GM12878 (cell line): ENCODE data around the gene NRN1L. TPM values are rescaled to one million over a fixed set of nuclear protein-coding genes. Genes with fewer than 3 reads are reported as not detected.

Experiments
- ATAC-seq: fragments of 200-7000 bp; cut with Tn5 transposase; 3 replicates; pipeline ENCODE4 v1.9.1; 2020; ENCODE audit warnings: mild to moderate bottlenecking, moderate library complexity
- BruUV-seq: library from RNA; stranded (reverse); fragments of 400-500 nt; replicated peaks from 2 replicates; lab custom pipeline; 2021; lab: Mats Ljungman, UMichigan
- CTCF ChIA-PET: fragments of 300-600 bp; sonication (Branson Sonifier 250); formaldehyde crosslinking; extraction: SDS; loops from one replicate; lab custom pipeline; 2021; ENCODE audit warnings: inconsistent platforms; lab: Yijun Ruan, JAX
- POLR2A ChIA-PET: fragments of 350-600 bp; formaldehyde crosslinking; extraction: SDS; loops from one replicate; lab custom pipeline; 2021; ENCODE audit warnings: inconsistent platforms; lab: Charles Lee
- RAD21 ChIA-PET: fragments of 300-600 bp; sonication (Branson Sonifier 250); formaldehyde crosslinking; loops from one replicate; lab custom pipeline; 2023; ENCODE audit warnings: antibody characterized with exemption; ENCODE audit not compliant: unreplicated experiment; lab: Charles Lee
- SMC1A ChIA-PET: fragments of 300-600 bp; sonication (Branson Sonifier 250); formaldehyde crosslinking; loops from one replicate; lab custom pipeline; 2023; ENCODE audit not compliant: unreplicated experiment, uncharacterized antibody; lab: Charles Lee
- DNase-seq: peaks from one replicate; pipeline ENCODE4 v3.0.0-alpha.2; 2011; ENCODE audit warnings: low read depth, low spot score
- FAIRE-seq: peaks from 3 replicates; lab custom pipeline; 2011; peaks lifted over from hg19 to GRCh38; lab: Jason Lieb, UNC
- H2AFZ ChIP-seq: 2 replicates; pipeline ENCODE4 v1.6.0; 2011; ENCODE audit warnings: low read depth, low read length, control low read depth; ENCODE audit not compliant: control insufficient read depth
- H3K27ac ChIP-seq: 2 replicates; pipeline ENCODE4 v1.5.1; 2011; ENCODE audit warnings: control low read depth; ENCODE audit not compliant: control insufficient read depth, insufficient read depth
- H3K27me3 ChIP-seq, 2 experiments: replicated peaks in 1 of 2; 2 replicates each; pipeline versions ENCODE4 v1.6.0 to v1.6.1; 2011; ENCODE audit warnings: low read length in 1 of 2; ENCODE audit not compliant: control insufficient read depth in 2 of 2, insufficient read depth in 2 of 2
- H3K36me3 ChIP-seq, 2 experiments: 2 replicates each; pipeline ENCODE4 v1.5.1; 2011; ENCODE audit warnings: low read length in 1 of 2; ENCODE audit not compliant: control insufficient read depth in 2 of 2, insufficient read depth in 2 of 2
- H3K4me1 ChIP-seq: 2 replicates; pipeline ENCODE4 v1.6.1; 2011; ENCODE audit warnings: mild to moderate bottlenecking, low read length, moderate library complexity, mixed read lengths; ENCODE audit not compliant: control insufficient read depth, insufficient read depth
- H3K4me2 ChIP-seq: 2 replicates; pipeline ENCODE4 v1.6.0; 2011; ENCODE audit warnings: control low read depth; ENCODE audit not compliant: control insufficient read depth, insufficient read depth
- H3K4me3 ChIP-seq: fragments of 200-600 bp; sonication (generic); 2 replicates; pipeline ENCODE4 v1.5.1; 2016
- H3K79me2 ChIP-seq: 2 replicates; pipeline ENCODE4 v1.6.0; 2011; ENCODE audit warnings: low read length; ENCODE audit not compliant: control insufficient read depth, insufficient read depth
- H3K9ac ChIP-seq: 2 replicates; pipeline ENCODE4 v1.8.0; 2011; ENCODE audit warnings: low read length, control low read depth, mixed read lengths; ENCODE audit not compliant: control insufficient read depth, insufficient read depth
- H3K9me3 ChIP-seq: replicated peaks from 3 replicates; pipeline ENCODE4 v1.5.1; 2011; ENCODE audit warnings: mild to moderate bottlenecking, low read length; ENCODE audit not compliant: control insufficient read depth, insufficient read depth
- H4K20me1 ChIP-seq: 2 replicates; pipeline ENCODE4 v1.6.0; 2011; ENCODE audit not compliant: control insufficient read depth, insufficient read depth
- BACH1 ChIP-seq: fragments of 450-650 bp; IDR thresholded peaks from 2 replicates; pipeline ENCODE4 v1.6.1; 2017; ENCODE audit warnings: mild to moderate bottlenecking, borderline replicate concordance
- CREB1 ChIP-seq: IDR thresholded peaks from 2 replicates; pipeline ENCODE4 v1.6.1; 2012; ENCODE audit warnings: low read depth, mild to moderate bottlenecking, inconsistent platforms
- CUX1 ChIP-seq: IDR thresholded peaks from 2 replicates; pipeline ENCODE4 v1.6.1; 2012; ENCODE audit warnings: improper control_type of control experiment, low read depth, low read length; ENCODE audit not compliant: insufficient replicate concordance
- HDAC2 ChIP-seq: fragments of 200-600 bp; sonication (generic); IDR thresholded peaks from 2 replicates; pipeline ENCODE4 v1.6.1; 2017
- IRF3 ChIP-seq: fragments of 450-650 bp; IDR thresholded peaks from 2 replicates; pipeline ENCODE4 v1.6.1; 2014; ENCODE audit warnings: mild to moderate bottlenecking
- MEF2A ChIP-seq: IDR thresholded peaks from 2 replicates; pipeline ENCODE4 v1.6.1; 2011; ENCODE audit warnings: low read depth, mild to moderate bottlenecking, low read length, moderate library complexity; ENCODE audit not compliant: insufficient read depth
- NR2F1 ChIP-seq: fragments of 450-650 bp; conservative IDR thresholded peaks from 2 replicates; pipeline ENCODE4 v1.6.1; 2017; ENCODE audit warnings: mild to moderate bottlenecking
- SMAD5 ChIP-seq: IDR thresholded peaks from 2 replicates; pipeline ENCODE4 v1.6.1; 2016; ENCODE audit warnings: antibody characterized with exemption, low read depth
- STAT1 ChIP-seq: fragments of 450-650 bp; conservative IDR thresholded peaks from 2 replicates; pipeline ENCODE4 v1.6.1; 2014; ENCODE audit warnings: antibody characterized with exemption, mild to moderate bottlenecking
- WGBS: methylation state at CpG from one replicate; pipeline ENCODE4 v1.1.6; 2016; ENCODE audit warnings: low lambda C conversion rate; ENCODE audit not compliant: insufficient replicate concordance, insufficient coverage; ENCODE audit errors: missing lambda C conversion rate; 5-methylcytosine and 5-hydroxymethylcytosine counted together
- in situ Hi-C: fragments of 300-500 bp; cut with MboI; formaldehyde crosslinking; loops from 9 replicates; pipeline ENCODE4 v1.14.3; 2018; ENCODE audit warnings: mixed read lengths
- intact Hi-C: fragments of 100-400 bp; cut with micrococcal nuclease; formaldehyde crosslinking; loops from one replicate; pipeline ENCODE4 v1.14.2; 2022; ENCODE audit not compliant: unreplicated experiment
- polyA plus RNA-seq, 11 experiments: library from polyadenylated mRNA; depleted of rRNA in 4 of 11; unstranded in 6 of 11; stranded (reverse) in 5 of 11; fragments of >200 nt; fragmentation: Nextera tagmentation in 4 of 11; fragmentation: Illumina TruSeq in 1 of 11; extraction: Ambion mirVana in 4 of 11; extraction: Trizol in 1 of 11; gene quantifications; 1 replicate in 1 of 11; 2 replicates in 10 of 11; pipeline versions ENCODE4 v1.2.1 to v1.2.3, GENCODE V29; 2011 to 2016; ENCODE audit warnings: inconsistent platforms in 2 of 11, missing spikeins in 2 of 11, low read depth in 1 of 11
- total RNA-seq, 4 experiments: library from RNA; depleted of rRNA in 3 of 4; stranded (reverse); fragments of >200 nt in 3 of 4; fragmentation: Illumina TruSeq in 1 of 4; extraction: Trizol in 1 of 4; gene quantifications; 2 replicates each; pipeline versions ENCODE4 v1.2.1 to v1.2.3, GENCODE V29; 2013 to 2021
- TF ChIP-seq, protein P1 (sequence below): IDR thresholded peaks from 2 replicates; pipeline ENCODE4 v1.6.1; 2012; ENCODE audit warnings: low read depth, low read length, improper control_type of control experiment

NRN1L gene
- total and polyA plus RNA-seq, 10 of the 15 experiments (the other 5 are each of a cell fraction or from before 2014, with no cell fraction given), result 0.11 to 0.99 (median 0.28) TPM; not detected in 3

DNA sequence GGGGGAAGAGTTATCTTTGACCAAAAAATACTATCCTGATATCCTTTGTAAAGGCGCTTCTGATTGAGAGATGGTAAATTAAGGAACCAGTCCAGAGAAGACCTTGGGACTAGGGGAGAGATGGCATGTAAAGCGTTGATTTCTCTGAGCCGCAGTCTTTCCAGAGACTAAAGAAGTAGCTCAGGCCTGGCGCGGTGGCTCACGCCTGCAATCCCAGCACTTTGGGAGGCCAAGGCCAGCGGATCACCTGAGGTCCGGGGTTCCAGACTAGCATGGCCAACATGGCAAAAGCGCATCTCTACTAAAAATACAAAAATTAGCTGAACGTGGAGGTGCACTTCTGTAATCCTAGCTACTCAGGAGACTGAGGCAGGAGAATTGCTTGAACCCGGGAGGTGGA is 36.6 kb upstream of the NRN1L start:
- in situ Hi-C loops, result no loop called here
- H3K79me2 ChIP-seq, result peaks cover 66% of the 10 kb centered on the region
- FAIRE-seq, result no peak
- peak overlapping the region; percentile 84 for H3K4me3 ChIP-seq
- intact Hi-C loops, result no loop called here
- H3K36me3 ChIP-seq, result peaks cover 0 to 7% of the 10 kb centered on the region in 2 experiments; a peak in 2 of 4 replicates
- 97% methylated on average over 11 of the region's 11 CpGs for WGBS
- no peaks in the 10 kb centered on the region for H4K20me1 ChIP-seq
- DNase-seq, result no peak
- H3K9me3 ChIP-seq, result no peaks in the 10 kb centered on the region
- H3K4me1 ChIP-seq, result peaks cover 26% of the 10 kb centered on the region
- no TSS peak for BruUV-seq
- H3K9ac ChIP-seq, result peak overlapping the region; percentile 77
- peak overlapping the region; percentile 81; the same call in 1 of the 2 replicates for H3K27ac ChIP-seq
- ChIA-PET CTCF (interaction anchor here (0.6 to 1.3 kb wide), 3 partner anchors 9 to 36 kb away, joined by 3 to 5 read pairs (median 4); no protein-coding TSS in a partner anchor), POLR2A (interaction anchor here (1.0 to 1.2 kb wide), 2 partner anchors 14 to 33 kb away, joined by 3 read pairs; no protein-coding TSS in a partner anchor), SMC1A (interaction anchor here (1.1 to 1.2 kb wide), 2 partner anchors 15 to 23 kb away, joined by 3 read pairs; no protein-coding TSS in a partner anchor), RAD21 (interaction anchor here (1.4 to 1.5 kb wide), 2 partner anchors 35 to 42 kb away, joined by 3 to 5 read pairs; partner anchors contain the start of genes RANBP10 and TSNAXIP1)
- no peak for ATAC-seq
- TF ChIP-seq MEF2A, result no peak
- TF ChIP-seq HDAC2, result no peak
- TF ChIP-seq CREB1, result no peak
- no peak for TF ChIP-seq NR2F1
- no peak for TF ChIP-seq STAT1
- TF ChIP-seq IRF3, result no peak
- no peaks in the 10 kb centered on the region for H3K27me3 ChIP-seq
- no peak overlapping the region for H2AFZ ChIP-seq
- peak overlapping the region; percentile 90 for H3K4me2 ChIP-seq

DNA sequence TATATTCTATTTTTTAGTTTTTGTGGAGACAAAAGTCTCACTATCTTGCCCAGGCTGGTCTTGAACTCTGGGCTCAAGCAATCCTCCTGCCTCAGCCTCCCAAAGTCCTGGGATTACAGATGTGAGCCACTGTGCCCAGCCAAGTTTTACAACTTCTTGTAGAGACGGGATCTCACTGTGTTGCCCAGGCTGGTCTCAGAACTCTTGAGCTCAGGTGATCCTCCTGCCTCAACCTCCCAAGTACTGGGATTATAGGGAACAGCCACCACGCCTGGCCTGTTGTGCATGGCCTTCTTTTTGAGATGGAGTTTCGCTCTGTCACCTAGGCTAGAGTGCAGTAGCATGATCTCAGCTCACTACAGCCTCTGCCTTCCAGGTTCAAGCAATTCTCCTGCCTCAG is 31.0 kb upstream of the NRN1L start:
- no peak overlapping the region for H3K4me3 ChIP-seq
- ChIA-PET RAD21 (no interaction called here), SMC1A (interaction anchor here (0.5 kb wide), 1 partner anchor 385 kb away, joined by 3 read pairs; no protein-coding TSS in a partner anchor), POLR2A (no interaction called here), CTCF (interaction anchor here (0.6 kb wide), 1 partner anchor 148 kb away, joined by 3 read pairs; no protein-coding TSS in a partner anchor)
- H3K36me3 ChIP-seq, result peaks cover 0 to 5% of the 10 kb centered on the region in 2 experiments; a peak in 2 of 4 replicates
- H3K27ac ChIP-seq, result no peak overlapping the region
- H3K4me1 ChIP-seq, result no peaks in the 10 kb centered on the region
- intact Hi-C loops (no loop called here), in situ Hi-C loops (no loop called here)
- WGBS, result 100% methylated on average over 3 of the region's 3 CpGs
- H3K9ac ChIP-seq, result no peak overlapping the region
- H2AFZ ChIP-seq, result no peak overlapping the region
- no peak for DNase-seq
- no peak overlapping the region for H3K4me2 ChIP-seq
- BruUV-seq, result no TSS peak
- ATAC-seq, result no peak
- H3K9me3 ChIP-seq, result no peaks in the 10 kb centered on the region
- no peaks in the 10 kb centered on the region for H4K20me1 ChIP-seq
- FAIRE-seq, result no peak
- H3K79me2 ChIP-seq, result peaks cover 57% of the 10 kb centered on the region
- no peaks in the 10 kb centered on the region for H3K27me3 ChIP-seq
- no peak for TF ChIP-seq BACH1
- no peak for TF ChIP-seq SMAD5
- TF ChIP-seq, protein P1, sequence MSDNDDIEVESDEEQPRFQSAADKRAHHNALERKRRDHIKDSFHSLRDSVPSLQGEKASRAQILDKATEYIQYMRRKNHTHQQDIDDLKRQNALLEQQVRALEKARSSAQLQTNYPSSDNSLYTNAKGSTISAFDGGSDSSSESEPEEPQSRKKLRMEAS, result no peak
- TF ChIP-seq CUX1, result no peak
